ENCODE measurements around the gene PLXNA4.

PLXNA4 gene

DNA sequence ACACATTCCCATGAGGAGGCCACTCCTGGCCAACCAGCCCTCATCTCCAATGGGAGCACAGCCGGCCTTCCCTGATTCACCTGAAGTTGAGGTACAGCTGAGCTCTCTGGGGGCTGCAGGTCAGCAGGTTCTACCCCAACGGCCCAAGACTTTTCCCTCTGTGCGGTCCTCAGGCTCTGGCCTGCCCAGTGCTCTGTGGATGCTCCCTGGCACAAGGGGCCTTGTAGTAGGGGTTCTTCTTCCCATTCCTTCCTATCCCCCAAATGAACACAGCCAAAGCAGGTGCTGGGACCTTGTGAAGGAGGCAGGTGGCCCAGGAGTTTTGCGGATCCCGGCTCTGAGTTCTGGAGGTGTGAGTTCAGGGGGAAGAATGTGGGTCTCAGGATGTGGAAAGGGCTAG lies 72.2 kb downstream of the PLXNA4 start:
- no peak for DNase-seq (ENCODE audit: low read depth in 3 of 3)

DNA sequence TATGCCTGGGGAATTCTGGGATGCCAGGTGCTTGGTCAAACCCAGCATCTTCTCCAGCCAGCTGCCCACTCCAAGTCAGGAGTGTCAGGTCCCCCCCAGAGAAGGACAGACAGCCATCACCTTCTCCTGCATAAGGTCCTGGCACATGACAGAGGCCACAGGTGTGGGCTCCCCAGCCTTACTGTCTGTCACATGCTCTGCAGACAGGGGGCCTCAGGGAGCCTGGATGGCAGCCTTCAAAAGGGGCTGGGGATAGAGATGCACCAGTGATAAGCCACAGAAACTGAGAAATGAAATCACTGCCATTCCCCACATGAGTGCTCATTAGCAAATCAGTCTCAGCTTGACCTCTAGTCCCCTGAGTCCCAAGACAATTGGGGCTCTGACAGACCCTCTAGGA lies 72.9 kb downstream of the PLXNA4 start:
- no peak for DNase-seq (ENCODE audit: low read depth in 3 of 3)

DNA sequence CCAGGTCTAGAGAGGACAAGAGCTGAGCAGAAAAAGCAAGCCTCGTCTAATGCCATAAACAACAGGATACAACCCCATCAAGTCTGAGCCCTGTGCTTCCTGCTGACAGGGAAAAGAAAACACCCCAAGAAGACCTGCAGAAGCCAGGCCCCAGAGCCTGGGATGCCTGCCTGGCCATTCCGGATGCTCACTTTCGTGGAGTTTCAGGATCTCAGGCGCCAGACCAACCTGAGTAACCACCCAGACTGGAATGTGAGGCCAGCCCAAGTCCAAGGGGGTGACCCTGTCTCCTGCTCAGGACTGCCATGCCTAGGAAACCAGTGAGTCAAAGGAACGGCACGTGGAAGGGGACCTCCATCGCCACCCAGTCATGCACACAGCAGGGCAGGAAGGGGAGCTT lies 74.3 kb downstream of the PLXNA4 start:
- no peak for DNase-seq (ENCODE audit: low read depth in 3 of 3)

DNA sequence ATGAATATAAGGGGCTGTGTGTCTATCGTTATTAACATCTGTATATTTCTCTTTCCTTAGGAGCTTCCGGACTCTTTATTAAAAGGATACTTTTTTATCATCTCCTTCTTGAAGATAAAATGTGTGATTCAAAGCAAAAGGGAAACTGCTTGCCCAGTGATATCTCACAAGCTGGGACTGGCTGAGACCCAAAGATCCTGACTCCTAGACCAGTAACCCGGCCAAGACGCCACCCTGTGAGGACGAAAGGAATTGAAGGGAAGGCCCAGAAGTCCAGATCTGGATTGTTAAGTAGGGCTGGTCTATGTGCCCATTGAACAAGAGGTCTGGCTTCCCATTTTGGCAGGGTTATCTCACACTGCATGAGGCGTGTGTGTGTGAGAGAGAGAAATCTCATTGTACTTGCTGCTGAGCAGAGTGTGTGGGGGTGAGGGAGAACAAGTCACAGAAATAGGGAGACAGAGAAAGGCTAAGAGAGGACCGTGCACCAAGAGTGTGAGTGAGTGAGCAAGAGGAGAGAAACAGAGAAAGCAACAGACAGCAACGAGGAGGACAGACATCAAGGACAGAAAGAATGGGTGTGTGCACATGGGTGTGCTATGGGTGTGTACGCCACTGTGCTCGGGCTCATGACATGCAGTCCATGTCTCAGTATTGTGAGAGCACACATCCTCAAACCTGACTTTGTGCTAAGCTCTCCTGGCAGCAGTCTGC lies 75.4 kb downstream of the PLXNA4 start:
- no peak for DNase-seq (ENCODE audit: low read depth in 3 of 3)

DNA sequence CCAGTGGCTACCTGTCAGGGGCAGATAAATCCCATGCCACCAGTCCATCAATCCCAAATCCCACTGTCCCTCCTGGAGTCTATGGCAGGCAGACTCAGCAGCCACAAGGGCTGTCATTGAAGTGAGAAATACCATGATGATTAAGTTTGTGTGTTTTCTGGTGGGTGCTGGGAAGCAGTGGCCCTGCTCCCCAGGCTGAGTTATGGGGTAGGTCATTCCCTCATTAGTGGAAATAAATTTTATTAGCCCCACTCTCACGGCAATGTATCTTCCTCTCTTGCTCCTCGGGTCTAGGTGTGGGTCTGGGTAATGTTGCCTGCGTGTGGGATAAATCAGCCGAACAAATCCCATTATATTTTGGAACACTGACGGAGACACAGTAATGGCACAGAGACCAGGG lies 76.8 kb downstream of the PLXNA4 start:
- DNase-seq (ENCODE audit: low read depth in 3 of 3) = no peak

DNA sequence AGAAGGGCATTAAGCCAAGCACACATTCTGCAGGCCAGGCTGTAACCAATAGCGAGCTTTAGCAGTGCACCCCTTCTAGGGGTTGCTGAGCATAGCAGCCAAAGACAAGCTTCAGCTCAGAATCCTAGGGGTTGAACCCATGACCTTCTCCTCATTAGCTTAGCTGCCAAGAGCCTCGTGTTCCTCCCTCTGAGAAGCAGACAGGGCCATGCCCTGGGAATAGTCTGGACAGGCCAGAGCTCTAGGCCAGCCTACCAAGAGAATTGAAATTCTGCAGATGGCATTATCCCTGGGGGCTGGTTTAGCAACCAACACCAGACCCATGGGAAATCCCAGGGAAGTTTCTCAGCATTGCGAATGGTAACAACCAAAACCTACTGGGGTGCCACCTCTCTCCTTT lies 77.2 kb downstream of the PLXNA4 start:
- DNase-seq (ENCODE audit: low read depth in 3 of 3) = no peak

DNA sequence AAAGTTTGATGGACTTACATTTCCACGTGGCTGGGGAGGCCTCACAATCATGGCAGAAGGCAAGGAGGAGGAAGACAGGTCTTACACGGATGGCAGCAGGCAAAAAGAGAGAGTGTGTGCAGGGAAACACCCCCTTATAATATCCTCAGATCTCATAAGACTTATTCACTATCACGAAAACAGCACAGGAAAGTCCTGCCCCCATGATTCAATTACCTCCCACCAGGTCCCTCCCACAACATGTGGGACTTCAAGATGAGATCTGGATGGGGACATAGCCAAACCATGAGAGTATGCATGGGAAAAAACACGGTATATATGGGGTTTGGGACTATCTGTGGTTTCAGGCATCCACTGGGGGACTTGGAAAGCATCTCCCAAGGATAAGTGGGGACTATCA lies 78.0 kb downstream of the PLXNA4 start:
- no peak for DNase-seq (ENCODE audit: low read depth in 3 of 3)

DNA sequence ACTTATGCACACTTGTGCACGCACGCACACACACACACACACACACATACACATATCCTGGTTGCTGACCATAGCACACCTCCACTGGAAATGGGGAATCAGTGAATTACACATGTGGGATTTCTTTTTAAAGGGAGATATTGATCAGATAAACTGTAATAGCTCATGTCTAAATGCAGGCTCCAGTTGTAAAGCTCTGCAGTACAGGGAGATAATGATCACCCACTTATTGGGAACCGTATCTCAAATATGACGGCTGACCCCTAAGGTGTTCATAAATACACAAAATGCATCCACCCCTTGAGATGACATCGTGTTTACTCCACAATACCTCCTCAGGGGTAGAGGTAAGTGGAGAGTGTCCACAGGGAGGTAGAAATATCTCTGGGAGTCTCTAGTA lies 79.2 kb downstream of the PLXNA4 start:
- no peak for DNase-seq (ENCODE audit: low read depth in 3 of 3)

DNA sequence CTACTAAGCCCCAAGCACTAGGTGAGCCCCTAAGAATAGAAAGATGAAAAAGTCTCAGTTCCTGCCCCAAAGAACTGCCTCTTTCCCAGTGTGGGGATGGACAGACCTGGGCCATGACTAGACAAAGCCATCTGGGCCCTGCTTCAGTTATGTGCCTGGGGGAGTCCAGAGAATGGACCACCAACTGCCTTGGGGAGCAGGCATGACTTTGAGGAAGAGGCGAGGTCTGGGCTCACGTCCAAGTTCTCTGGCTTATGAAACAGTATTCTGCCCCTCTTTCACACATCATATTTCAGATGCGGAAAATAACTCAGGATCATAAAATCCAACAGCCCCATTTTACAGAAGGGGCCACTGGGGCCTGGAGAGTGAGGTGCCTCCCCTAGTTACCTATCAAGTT lies 80.3 kb downstream of the PLXNA4 start:
- no peak for DNase-seq (ENCODE audit: low read depth in 3 of 3)

DNA sequence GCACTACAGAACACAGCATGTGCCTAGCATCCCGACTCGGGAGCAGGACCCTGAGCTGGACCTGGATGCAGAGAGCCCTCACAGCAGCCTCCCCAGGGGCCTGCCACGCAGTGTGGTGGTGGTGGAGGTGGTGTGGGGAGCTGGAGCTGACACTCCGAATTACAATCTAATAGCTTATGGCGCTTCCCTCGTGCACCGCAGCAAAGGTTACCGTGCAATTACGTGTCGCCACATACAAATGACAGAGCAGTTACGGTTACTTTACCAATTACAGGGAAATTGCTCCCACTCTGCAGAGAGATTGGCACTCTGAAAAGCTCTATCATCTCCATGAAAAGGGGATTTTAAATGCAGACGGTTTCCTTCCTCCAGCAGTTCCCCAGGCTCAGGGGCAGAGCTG lies 81.8 kb downstream of the PLXNA4 start:
- no peak for DNase-seq (ENCODE audit: low read depth in 3 of 3)

DNA sequence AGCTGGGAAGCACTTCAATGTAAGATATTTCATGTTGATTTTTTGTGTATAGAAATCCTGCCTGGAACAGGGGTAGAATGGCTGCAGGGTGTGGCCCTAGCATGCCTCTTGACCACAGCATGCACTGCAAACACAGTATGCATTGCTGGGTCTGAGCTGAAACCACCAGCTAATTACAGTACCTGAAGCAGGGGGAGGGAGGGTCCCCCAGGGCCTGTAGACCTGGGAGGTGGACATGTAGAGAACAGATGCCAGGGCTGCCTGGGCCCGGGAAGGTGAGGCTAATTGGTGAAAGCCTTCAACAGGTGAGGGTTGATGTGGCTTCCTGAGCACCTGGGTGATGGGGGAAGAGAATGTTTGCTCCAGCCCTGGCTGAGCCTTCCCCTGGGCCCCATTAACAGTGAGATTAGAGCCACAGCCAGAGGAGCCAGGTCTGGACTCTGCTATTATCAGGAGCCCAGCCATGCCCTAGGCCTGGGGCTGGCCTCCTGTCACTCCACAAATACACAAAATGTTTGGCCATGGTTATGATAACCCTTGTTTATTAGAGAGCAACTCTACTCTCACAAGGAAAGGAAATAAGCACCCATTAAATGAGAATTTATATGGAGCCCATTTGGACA lies 83.3 kb downstream of the PLXNA4 start:
- DNase-seq (ENCODE audit: low read depth in 3 of 3) = no peak

DNA sequence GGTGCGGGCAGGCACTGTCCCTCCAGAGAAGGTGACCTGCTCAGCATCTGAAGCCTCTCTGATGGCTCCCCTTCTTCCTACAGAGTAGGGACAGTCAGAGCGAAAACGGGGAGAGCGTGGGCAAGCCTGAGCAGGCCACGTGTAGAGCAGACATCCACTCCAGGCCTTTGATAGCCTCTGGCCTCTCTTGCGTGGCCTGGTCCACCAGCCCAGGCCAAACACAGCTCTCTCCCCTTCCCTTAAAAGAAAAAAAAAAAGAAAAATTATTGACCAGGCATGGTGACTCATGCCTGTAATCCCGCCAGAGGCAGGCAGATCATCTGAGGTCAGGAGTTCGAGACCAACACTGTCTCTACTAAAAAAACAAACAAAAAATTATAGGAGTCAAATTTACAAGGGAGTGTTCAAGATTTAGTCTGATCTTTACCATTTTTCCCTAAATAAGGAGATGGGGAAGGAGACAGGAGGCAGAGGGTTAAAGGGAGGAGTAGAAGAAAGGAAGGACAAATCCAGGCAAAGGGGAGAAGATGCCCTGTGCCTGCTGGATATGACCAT lies 84.8 kb downstream of the PLXNA4 start:
- no peak for DNase-seq (ENCODE audit: low read depth in 3 of 3)

DNA sequence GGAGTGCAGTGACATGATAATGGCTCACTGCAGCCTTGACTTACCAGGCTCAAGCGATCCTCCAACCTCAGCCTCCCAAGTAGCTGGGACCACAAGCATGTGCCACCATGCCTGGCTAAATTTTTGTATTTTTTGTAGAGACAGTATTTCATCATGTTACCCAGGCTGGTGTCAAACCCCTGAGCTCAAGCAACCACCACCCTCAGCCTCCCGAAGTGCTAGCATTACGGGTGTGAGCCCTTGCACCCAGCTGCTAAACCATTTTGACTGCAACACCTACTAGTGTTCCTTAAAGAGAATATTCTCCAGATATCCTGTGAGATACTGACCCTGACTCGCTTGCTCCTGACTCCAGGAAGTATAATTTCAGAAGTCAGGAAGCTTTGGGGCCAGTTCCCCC lies 85.8 kb downstream of the PLXNA4 start:
- no peak for DNase-seq (ENCODE audit: low read depth in 3 of 3)

DNA sequence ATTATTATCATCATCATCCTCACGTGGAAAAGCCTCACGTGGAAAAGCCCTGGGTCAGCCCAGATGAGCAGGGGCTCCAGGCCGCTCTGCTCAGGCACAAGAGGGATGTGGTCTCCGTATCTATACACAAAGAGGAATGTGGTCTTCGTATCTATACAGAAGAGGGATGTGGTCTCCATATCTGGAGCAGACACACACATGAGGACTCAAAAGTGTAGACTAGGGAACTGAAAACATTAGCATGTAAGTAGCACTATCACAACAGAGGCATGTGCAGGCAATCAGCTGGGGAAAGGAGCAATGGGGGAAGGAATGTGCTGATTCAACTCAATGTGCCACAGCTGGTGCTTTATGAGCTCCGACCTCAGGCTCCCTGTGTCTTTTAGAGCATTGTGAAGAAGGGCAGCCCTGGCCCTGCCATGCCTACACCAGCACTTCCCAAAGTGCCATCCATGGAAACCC lies 86.5 kb downstream of the PLXNA4 start:
- no peak for DNase-seq (ENCODE audit: low read depth in 3 of 3)

DNA sequence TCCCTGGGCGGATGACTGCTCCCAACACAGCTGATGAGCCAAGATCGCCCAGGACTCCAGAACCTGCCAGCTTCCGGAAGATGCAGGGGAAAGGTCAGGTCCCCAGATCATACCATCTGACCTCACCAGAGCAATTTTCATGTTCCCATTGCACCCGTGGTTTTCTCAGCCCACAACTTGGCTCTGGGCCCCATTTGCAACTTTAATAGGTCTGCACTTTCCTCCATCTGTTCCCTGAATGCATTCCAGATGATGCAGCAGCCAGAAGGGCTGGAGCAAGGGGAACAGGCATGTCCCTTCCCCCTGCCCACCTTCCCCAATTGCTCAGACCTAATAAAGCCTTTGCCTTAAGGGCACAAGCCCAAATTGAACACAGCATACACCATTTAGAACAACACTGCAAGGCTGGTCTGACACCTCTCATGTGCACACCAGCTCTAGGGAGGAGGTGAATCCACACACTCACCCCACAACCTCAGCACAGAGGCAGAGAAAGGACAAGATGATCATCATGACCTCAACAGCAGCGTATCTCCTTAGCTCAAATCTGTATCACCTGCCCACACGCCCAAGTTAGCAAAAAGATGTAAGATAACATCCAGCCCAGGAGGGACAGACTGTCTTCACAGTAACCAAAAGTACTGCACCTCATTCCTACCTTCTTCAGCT lies 87.5 kb downstream of the PLXNA4 start:
- DNase-seq (ENCODE audit: low read depth in 3 of 3) = no peak

DNA sequence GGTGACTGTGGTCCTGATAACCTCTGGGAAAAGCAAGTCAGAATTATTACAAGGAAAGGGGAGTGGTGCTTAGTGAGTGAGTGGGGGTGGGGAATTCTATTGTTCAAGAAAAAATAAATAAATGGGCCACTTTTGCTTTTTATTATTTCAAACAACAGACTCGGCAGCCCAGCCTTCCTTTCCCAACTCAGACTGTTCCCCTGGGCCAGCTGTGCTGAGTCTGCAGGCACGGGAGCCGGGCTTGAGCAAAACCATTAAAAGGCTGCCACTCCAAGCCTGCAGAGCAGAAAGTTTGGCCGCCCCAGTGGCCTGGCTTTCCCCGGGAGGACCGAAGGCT lies 90.0 kb downstream of the PLXNA4 start:
- DNase-seq (ENCODE audit: low read depth in 3 of 3) = no peak

DNA sequence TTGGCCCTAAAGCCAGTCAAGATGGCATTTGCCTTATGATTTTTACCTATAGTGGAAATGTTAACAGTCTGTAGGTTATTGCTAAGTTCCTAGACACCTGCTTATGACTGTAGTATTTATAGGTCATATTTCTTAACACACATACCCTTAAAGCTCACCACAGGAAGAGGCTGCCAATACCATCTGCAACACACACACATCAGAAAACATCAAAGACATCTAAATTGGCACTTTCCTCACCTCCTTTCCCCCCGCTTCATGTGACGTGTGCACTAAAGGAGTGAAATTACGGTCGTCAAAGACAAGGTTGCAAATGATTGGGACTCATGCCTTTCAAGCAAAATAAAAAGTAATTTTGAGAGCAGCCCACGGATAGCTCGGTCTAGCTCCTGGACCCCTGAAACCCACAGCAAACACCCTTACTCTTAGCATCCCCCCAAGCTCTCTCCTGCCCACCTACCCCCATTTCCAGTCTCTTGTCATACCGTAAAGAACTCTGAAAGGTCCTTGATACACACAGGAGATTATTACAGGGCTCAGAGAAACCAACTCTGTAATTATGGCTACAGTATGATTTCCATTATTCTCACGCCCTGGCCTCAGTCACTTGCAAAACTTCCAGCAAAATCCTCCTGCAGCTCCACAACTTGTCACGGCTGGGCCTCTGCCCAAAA lies 90.5 kb downstream of the PLXNA4 start:
- peak in 2 of 3 donors; percentile 4 to 5 for DNase-seq (ENCODE audit: low read depth in 3 of 3)

DNA sequence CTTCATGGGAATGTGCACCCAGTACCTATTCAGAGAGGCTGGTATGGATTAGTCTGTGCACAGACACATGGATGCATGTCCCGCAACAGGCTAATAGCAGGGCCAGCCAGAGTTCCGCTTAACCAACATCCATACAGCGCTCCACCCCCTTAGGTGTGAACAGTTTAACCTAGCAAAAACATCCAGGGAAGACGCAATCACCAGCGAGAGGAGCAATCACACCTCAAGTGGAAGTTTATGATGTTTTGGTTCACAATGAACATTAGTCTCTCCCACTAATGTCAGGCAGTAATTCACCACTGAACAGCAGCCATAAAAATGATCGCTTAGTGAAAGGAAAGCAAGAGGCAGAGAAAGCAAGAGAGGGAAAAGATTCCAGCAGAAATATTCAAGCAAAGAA lies 91.1 kb downstream of the PLXNA4 start:
- no peak for DNase-seq (ENCODE audit: low read depth in 3 of 3)

DNA sequence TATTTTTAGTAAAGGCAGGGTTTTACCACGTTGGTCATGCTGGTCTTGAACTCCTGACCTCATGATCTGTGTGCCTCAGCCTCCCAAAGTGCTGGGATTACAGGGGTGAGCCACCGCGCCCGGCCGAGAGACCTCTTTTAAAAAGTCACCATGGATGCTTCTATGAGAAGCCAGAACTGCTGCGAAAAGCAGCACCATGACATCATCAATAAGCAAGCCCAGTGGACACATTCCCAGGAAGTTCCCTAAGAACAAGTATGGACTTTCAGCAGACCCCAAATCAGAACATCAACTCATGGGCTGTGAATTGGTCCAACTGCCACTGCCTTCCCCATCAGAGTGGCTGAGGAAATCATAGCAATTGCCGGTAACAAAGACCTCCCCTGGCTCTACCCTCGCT lies 93.4 kb downstream of the PLXNA4 start:
- DNase-seq (ENCODE audit: low read depth in 3 of 3) = no peak

DNA sequence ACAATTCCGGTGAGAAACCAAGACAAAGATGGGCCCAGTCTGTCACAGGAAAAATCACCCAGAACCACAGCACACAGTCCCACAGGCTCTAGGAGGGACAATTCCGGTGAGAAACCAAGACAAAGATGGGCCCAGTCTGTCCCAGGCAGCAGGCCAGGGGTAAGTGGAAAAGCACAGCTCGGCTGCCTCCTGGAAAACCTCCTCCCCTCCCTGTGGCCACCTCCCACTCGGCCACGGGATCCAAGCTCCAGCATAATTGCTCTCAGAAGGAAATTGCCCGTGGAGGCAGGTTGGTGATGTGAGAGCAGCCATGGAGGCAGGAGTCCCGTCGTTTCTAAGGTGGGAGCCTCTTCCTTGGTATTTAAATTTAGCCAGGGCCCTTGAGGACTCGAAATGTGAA lies 95.7 kb downstream of the PLXNA4 start:
- no peak for DNase-seq (ENCODE audit: low read depth in 3 of 3)

DNA sequence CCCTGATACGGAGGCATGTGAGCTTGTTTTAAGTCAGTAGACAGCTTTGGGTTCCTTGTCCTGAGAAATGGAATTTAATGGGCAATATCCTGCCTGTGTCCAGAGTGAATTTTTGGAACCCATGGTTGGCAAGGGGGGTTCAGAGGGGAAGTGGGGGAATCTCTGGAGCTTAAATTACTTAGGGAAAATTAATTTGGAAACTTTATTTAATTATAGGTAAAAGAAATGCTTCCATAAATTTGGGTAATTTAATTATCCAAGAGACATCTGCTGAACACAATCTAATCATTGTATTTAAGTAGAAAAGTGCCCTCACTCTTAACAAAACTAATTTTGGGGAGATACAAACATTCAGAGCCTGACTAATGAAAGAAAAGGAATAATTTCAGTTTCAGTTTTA lies 99.7 kb downstream of the PLXNA4 start:
- no peak for DNase-seq (ENCODE audit: low read depth in 3 of 3)

DNA sequence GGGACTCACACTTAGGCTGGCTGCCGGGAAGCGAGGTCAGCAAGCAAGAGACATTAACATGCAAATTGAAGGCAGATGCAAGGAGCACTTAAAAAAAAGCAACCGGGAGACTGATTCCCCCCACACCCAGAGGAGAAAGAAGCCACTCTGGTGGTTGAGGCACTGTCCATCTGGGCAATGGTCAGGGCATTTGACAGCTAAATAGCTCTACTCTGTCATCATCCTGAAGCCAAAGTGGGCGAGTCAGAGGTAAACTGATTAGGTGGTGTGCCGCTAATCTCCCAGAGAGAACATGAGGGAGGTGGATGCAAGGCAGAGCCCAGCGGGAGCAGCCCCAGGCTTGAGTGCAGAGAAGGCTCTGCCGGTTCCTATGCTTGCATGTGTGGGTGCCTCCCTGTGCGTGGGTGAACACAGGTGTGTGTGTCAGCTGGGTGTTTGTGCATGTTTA lies 100.6 kb downstream of the PLXNA4 start:
- no peak for DNase-seq (ENCODE audit: low read depth in 3 of 3)
